ENCODE data around the gene HS6ST3.

Gene HS6ST3

DNA sequence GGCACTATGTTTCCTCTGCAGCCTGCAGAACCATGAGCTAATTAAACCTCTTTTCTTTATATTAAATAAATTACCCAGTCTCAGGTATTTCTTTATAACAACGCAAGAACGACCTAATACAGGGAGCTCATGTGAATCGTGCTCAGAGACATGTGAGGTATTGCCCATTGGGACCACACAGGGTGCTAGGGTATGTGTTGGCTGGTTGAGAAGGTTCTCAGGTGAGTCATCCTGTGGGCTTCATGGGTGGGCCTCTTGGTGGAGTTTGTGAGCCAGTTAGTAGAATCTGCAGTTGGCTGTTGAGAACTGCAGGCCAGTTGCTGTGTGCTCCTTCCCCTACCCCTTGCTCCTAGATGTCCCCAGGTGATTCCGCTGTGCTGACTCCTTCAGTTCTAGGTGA is 163.0 kb downstream of the HS6ST3 start:
- Mint-ChIP-seq H3K9me3 (peaks cover under 1% of the 10 kb centered on the region), H3K4me1 (ENCODE audit: low read depth) (no peaks in the 10 kb centered on the region), H3K27me3 (no peaks in the 10 kb centered on the region), H3K4me3 (no peak overlapping the region), H3K36me3 (ENCODE audit: low read depth) (no peaks in the 10 kb centered on the region), H3K27ac (no peak overlapping the region)
- intact Hi-C loops (cut with micrococcal nuclease): no loop called here

DNA sequence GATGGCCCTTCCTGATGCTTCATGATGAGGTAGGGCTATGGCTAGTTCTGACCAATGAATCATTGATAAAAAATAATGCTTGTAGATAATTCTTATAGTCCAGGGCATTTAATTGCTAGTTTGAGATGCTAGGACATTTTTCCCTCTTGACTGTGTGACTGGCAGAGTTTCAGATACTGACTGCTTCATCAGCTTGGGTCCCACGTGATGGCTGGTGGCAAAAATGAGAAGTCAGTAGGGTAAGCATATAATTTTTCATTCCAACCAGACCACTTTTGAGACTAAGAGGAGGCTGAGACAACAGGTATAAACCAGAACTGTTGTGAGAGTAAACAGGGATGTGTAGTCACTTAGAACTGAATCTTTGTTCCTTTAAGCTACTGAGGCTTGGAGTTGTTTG is 183.3 kb downstream of the HS6ST3 start:
- H3K36me3 Mint-ChIP-seq (ENCODE audit: low read depth): no peaks in the 10 kb centered on the region
- H3K4me1 Mint-ChIP-seq (ENCODE audit: low read depth): no peaks in the 10 kb centered on the region
- H3K9me3 Mint-ChIP-seq: peaks cover 20% of the 10 kb centered on the region
- no peak overlapping the region for H3K27ac Mint-ChIP-seq
- no peak overlapping the region for H3K4me3 Mint-ChIP-seq
- intact Hi-C loops (cut with micrococcal nuclease): no loop called here
- peaks cover 6% of the 10 kb centered on the region for H3K27me3 Mint-ChIP-seq

GRCh38 chr13:96274046-96274445 is 184.1 kb downstream of the HS6ST3 start:
- H3K4me1 Mint-ChIP-seq (ENCODE audit: low read depth): no peaks in the 10 kb centered on the region
- intact Hi-C loops (cut with micrococcal nuclease): no loop called here

GRCh38 chr13:96279904-96280303 is 190.0 kb downstream of the HS6ST3 start:
- Mint-ChIP-seq H3K9me3 (no peaks in the 10 kb centered on the region), H3K27me3 (no peaks in the 10 kb centered on the region), H3K27ac (no peak overlapping the region), H3K4me3 (no peak overlapping the region), H3K4me1 (ENCODE audit: low read depth) (no peaks in the 10 kb centered on the region), H3K36me3 (ENCODE audit: low read depth) (no peaks in the 10 kb centered on the region)
- intact Hi-C loops (cut with micrococcal nuclease): no loop called here

More at GRCh38 chr13:96274046-96274445, 184.1 kb downstream of the HS6ST3 start:
- no peaks in the 10 kb centered on the region for H3K36me3 Mint-ChIP-seq (ENCODE audit: low read depth)
- peaks cover 6% of the 10 kb centered on the region for H3K27me3 Mint-ChIP-seq
- H3K27ac Mint-ChIP-seq: no peak overlapping the region
- H3K9me3 Mint-ChIP-seq: peaks cover 17% of the 10 kb centered on the region
- no peak overlapping the region for H3K4me3 Mint-ChIP-seq

- no peaks in the 10 kb centered on the region for H3K27me3 Mint-ChIP-seq
- intact Hi-C loops (cut with micrococcal nuclease): no loop called here
- H3K4me3 Mint-ChIP-seq: no peak overlapping the region
- no peaks in the 10 kb centered on the region for H3K9me3 Mint-ChIP-seq
- no peaks in the 10 kb centered on the region for H3K36me3 Mint-ChIP-seq (ENCODE audit: low read depth)
- no peaks in the 10 kb centered on the region for H3K4me1 Mint-ChIP-seq (ENCODE audit: low read depth)
- no peak overlapping the region for H3K27ac Mint-ChIP-seq
Observed at GRCh38 chr13:96284971-96285370, 195.1 kb downstream of the HS6ST3 start.

- Mint-ChIP-seq H3K4me1 (ENCODE audit: low read depth) (no peaks in the 10 kb centered on the region), H3K9me3 (peaks cover under 1% of the 10 kb centered on the region), H3K36me3 (ENCODE audit: low read depth) (no peaks in the 10 kb centered on the region), H3K4me3 (no peak overlapping the region), H3K27ac (no peak overlapping the region), H3K27me3 (no peaks in the 10 kb centered on the region)
- intact Hi-C loops (cut with micrococcal nuclease): no loop called here
Observed at GRCh38 chr13:96285729-96286128, 195.8 kb downstream of the HS6ST3 start.

DNA sequence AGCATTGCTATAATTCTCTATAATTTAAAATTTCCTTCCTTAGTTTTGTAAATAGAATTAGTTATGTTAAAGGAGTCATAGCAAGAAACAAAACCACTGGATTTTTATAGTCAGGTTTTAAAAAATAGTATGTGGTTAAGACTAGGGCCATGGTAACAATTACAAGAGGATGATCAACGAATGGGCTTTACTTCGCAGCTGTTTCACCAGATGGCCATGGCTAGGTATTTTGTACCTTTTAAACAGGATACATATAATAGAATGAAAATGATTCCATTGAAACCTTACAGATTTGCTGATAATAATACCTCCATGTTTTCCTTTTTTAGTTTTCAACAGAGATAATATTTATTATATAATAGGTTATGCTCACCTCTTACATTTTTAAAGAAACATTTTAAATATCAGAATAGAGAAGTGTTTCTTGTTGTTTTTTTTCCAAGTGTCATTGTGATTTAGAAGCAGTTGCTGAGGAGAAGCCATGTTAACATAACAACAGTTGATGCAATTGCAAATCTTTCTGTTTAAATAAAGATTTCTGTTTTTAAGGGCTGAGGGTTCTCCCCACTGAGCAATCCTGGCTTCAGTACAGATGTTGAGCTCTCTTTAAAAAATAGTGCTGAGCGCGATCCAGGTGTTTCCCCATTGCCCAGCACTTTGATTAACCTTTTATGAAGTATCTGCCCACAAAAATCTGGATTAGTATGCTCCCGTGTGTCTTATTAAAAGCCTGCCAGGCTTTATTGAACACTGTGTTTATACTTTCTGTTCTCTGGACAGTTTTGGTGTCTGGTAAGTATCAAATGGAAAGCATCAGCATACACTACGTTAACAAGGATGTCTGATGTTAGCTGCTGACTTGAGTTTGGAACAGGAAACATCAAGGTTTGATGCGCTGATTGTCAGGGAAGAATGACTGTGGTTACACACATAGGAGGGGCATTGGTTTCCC is 205.3 kb downstream of the HS6ST3 start:
- intact Hi-C loops (cut with micrococcal nuclease): no loop called here
- Mint-ChIP-seq H3K27me3 (no peaks in the 10 kb centered on the region), H3K27ac (no peak overlapping the region), H3K9me3 (peaks cover 17% of the 10 kb centered on the region), H3K4me1 (ENCODE audit: low read depth) (no peaks in the 10 kb centered on the region), H3K4me3 (no peak overlapping the region), H3K36me3 (ENCODE audit: low read depth) (no peaks in the 10 kb centered on the region)

- intact Hi-C loops (cut with micrococcal nuclease): no loop called here
- no peaks in the 10 kb centered on the region for H3K4me1 Mint-ChIP-seq (ENCODE audit: low read depth)
- H3K9me3 Mint-ChIP-seq: peaks cover 11% of the 10 kb centered on the region
- no peak overlapping the region for H3K4me3 Mint-ChIP-seq
- no peaks in the 10 kb centered on the region for H3K36me3 Mint-ChIP-seq (ENCODE audit: low read depth)
- H3K27ac Mint-ChIP-seq: no peak overlapping the region
- no peaks in the 10 kb centered on the region for H3K27me3 Mint-ChIP-seq
Observed at GRCh38 chr13:96297360-96297759, 207.5 kb downstream of the HS6ST3 start.

GRCh38 chr13:96299235-96299634 is 209.3 kb downstream of the HS6ST3 start:
- Mint-ChIP-seq H3K9me3 (peaks cover 11% of the 10 kb centered on the region), H3K36me3 (ENCODE audit: low read depth) (no peaks in the 10 kb centered on the region), H3K27ac (no peak overlapping the region), H3K4me1 (ENCODE audit: low read depth) (no peaks in the 10 kb centered on the region), H3K4me3 (no peak overlapping the region), H3K27me3 (no peaks in the 10 kb centered on the region)
- intact Hi-C loops (cut with micrococcal nuclease): no loop called here

- Mint-ChIP-seq H3K4me1 (ENCODE audit: low read depth) (no peaks in the 10 kb centered on the region), H3K36me3 (ENCODE audit: low read depth) (no peaks in the 10 kb centered on the region), H3K27me3 (no peaks in the 10 kb centered on the region), H3K27ac (no peak overlapping the region), H3K4me3 (no peak overlapping the region), H3K9me3 (no peaks in the 10 kb centered on the region)
- intact Hi-C loops (cut with micrococcal nuclease): no loop called here
Observed at GRCh38 chr13:96308568-96308967, 218.7 kb downstream of the HS6ST3 start.

GRCh38 chr13:96314974-96315373 is 225.1 kb downstream of the HS6ST3 start:
- intact Hi-C loops (cut with micrococcal nuclease): no loop called here
- H3K36me3 Mint-ChIP-seq (ENCODE audit: low read depth): no peaks in the 10 kb centered on the region
- no peak overlapping the region for H3K27ac Mint-ChIP-seq
- H3K9me3 Mint-ChIP-seq: peaks cover 10% of the 10 kb centered on the region
- H3K27me3 Mint-ChIP-seq: no peaks in the 10 kb centered on the region
- H3K4me3 Mint-ChIP-seq: no peak overlapping the region
- no peaks in the 10 kb centered on the region for H3K4me1 Mint-ChIP-seq (ENCODE audit: low read depth)

GRCh38 chr13:96338030-96338429 is 248.1 kb downstream of the HS6ST3 start:
- no peak overlapping the region for H3K4me3 Mint-ChIP-seq
- H3K27ac Mint-ChIP-seq: no peak overlapping the region
- H3K4me1 Mint-ChIP-seq (ENCODE audit: low read depth): no peaks in the 10 kb centered on the region
- H3K9me3 Mint-ChIP-seq: peaks cover 30% of the 10 kb centered on the region
- H3K27me3 Mint-ChIP-seq: no peaks in the 10 kb centered on the region
- intact Hi-C loops (cut with micrococcal nuclease): no loop called here
- no peaks in the 10 kb centered on the region for H3K36me3 Mint-ChIP-seq (ENCODE audit: low read depth)

- Mint-ChIP-seq H3K4me3 (no peak overlapping the region), H3K36me3 (ENCODE audit: low read depth) (no peaks in the 10 kb centered on the region), H3K9me3 (peaks cover 18% of the 10 kb centered on the region), H3K27ac (no peak overlapping the region), H3K4me1 (ENCODE audit: low read depth) (no peaks in the 10 kb centered on the region), H3K27me3 (no peaks in the 10 kb centered on the region)
- intact Hi-C loops (cut with micrococcal nuclease): no loop called here
Observed at GRCh38 chr13:96342286-96342685, 252.4 kb downstream of the HS6ST3 start.

DNA sequence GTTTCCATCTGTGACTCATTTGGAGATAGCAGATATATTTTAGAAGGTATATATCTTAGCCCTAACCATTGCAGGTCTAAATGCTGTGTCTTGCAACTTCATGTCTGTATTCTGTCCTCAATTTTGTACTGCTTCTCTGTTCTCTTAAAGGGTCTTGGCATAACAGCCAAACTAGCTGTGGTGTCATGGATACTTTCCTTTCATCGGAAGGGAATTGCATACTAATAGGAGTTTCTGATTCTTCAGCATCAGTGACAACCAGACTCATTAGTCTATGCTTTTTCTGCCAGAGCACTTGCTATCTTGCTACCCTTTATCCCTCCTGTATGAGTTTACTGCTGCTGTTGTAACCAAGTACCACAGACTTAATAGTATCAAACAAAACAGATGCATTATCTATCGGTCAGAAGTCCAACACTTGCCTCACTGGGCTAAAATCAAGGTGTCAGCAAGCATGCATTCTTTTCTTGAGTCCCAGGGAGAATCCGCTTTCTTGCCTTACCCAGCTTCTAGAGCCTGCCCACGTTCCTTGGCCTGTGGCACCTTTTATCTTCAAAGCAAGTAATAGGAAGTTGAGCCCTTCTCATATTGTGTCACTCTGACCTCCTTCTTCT is 253.1 kb downstream of the HS6ST3 start:
- H3K4me3 Mint-ChIP-seq: no peak overlapping the region
- no peak overlapping the region for H3K27ac Mint-ChIP-seq
- no peaks in the 10 kb centered on the region for H3K4me1 Mint-ChIP-seq (ENCODE audit: low read depth)
- peaks cover 18% of the 10 kb centered on the region for H3K9me3 Mint-ChIP-seq
- no peaks in the 10 kb centered on the region for H3K36me3 Mint-ChIP-seq (ENCODE audit: low read depth)
- H3K27me3 Mint-ChIP-seq: no peaks in the 10 kb centered on the region
- intact Hi-C loops (cut with micrococcal nuclease): no loop called here
